GM18909 (cell line): ENCODE measurements around the gene TM4SF4.

ENCODE experiments used
- ATAC-seq: cut with Tn5 transposase; IDR thresholded peaks from one replicate; pipeline ENCODE4 v1.9.1; 2021; ENCODE audit warnings: mild to moderate bottlenecking; ENCODE audit not compliant: unreplicated experiment, poor library complexity

Gene TM4SF4

GRCh38 chr3:149538371-149538770 is 63.9 kb downstream of the TM4SF4 start:
- ATAC-seq, result no peak

GRCh38 chr3:149541091-149541491 is 66.6 kb downstream of the TM4SF4 start:
- ATAC-seq, result no peak

GRCh38 chr3:149542375-149543312 is 68.1 kb downstream of the TM4SF4 start:
- no peak for ATAC-seq

- ATAC-seq, result no peak
Observed at GRCh38 chr3:149545049-149545448, 70.6 kb downstream of the TM4SF4 start.

GRCh38 chr3:149547413-149547812 is 72.9 kb downstream of the TM4SF4 start:
- ATAC-seq, result no peak

GRCh38 chr3:149547954-149548668 is 73.6 kb downstream of the TM4SF4 start:
- ATAC-seq, result no peak

- no peak for ATAC-seq
Observed at GRCh38 chr3:149548669-149549065, 74.2 kb downstream of the TM4SF4 start.

GRCh38 chr3:149551500-149551899 is 77.0 kb downstream of the TM4SF4 start:
- ATAC-seq, result no peak

GRCh38 chr3:149552700-149553099 is 78.2 kb downstream of the TM4SF4 start:
- ATAC-seq, result no peak
